ENCODE measurements around the gene SMIM32.

DNA sequence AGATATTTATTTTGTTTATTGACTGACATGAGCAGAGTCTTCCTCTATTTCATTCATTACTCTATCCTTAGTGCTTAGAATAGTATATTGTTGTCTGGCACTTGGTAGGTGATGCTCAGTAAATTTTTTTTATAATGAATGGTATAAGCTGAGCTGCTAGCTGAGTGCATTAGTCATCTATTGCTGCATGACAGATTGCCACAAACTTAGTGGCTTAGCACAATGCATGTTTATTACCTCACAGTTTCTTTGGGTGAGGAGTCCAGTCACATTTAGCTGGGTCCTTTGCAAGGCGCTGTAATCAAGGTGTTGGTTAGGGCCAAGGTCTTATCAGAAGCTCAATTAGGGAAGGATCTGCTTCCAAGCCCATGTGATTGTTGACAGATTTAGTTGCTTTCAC lies 37.2 kb downstream of the SMIM32 start:
- no peak for TF ChIP-seq SUZ12 (IDR thresholded peaks at IDR 0.05; ENCODE audit: extremely low read depth, insufficient read depth, insufficient read length)
- TF ChIP-seq ZNF274 (IDR thresholded peaks at IDR 0.05; ENCODE audit: low read depth, low read length): no peak

Data from NT2/D1 (cell line).